HEK293 (cell line): Measurements from ENCODE around the gene LAMTOR5.
"Not testable (repeated sequence)": the region's sequence is repeated elsewhere in the genome, so short reads cannot be mapped to it uniquely, and the experiment has no call there.

ENCODE experiments used
- ZNF24 ChIP-seq: fragments of 450-650 bp; formaldehyde crosslinking; IDR thresholded peaks from 2 replicates; pipeline ENCODE4 v1.5.1; 2016; ENCODE audit warnings: missing biosample characterization, missing genetic modification characterization
- TF ChIP-seq, protein P1 (sequence below): fragments of 450-650 bp; formaldehyde crosslinking; IDR thresholded peaks from 2 replicates; pipeline ENCODE4 v1.5.1; 2016; ENCODE audit warnings: missing biosample characterization, missing genetic modification characterization

DNA sequence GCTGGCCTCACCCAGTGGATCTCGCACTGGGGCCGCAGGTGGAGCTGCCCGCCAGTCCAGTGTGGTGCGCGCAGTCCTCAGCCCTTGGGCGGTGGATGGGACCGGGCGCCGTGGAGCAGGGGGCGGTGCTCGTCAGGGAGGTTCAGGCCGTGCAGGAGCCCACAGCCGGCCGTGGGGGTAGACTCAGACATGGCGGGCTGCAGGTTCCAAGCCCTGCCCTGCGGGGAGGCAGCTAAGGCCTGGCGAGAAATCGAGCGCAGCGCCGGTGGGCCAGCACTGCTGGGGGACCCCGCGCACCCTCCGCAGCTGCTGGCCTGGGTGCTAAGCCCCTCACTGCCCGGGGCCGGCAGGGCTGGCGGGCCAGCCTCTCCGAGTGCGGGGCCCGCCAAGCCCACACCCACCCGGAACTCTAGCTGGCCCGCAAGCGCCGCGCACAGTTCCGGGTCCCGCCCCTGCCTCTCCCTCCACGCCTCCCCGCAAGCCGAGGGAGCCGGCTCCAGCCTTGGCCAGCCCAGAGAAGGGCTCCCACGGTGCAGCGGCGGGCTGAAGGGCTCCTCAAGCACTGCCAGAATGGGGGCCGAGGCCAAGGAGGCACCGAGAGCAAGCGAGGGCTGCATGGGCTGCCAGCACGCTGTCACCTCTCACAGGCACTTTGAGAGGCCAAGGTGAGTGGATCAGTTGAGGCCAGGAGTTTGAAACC is 11.1 kb downstream of the LAMTOR5 start:
- TF ChIP-seq, protein P1, sequence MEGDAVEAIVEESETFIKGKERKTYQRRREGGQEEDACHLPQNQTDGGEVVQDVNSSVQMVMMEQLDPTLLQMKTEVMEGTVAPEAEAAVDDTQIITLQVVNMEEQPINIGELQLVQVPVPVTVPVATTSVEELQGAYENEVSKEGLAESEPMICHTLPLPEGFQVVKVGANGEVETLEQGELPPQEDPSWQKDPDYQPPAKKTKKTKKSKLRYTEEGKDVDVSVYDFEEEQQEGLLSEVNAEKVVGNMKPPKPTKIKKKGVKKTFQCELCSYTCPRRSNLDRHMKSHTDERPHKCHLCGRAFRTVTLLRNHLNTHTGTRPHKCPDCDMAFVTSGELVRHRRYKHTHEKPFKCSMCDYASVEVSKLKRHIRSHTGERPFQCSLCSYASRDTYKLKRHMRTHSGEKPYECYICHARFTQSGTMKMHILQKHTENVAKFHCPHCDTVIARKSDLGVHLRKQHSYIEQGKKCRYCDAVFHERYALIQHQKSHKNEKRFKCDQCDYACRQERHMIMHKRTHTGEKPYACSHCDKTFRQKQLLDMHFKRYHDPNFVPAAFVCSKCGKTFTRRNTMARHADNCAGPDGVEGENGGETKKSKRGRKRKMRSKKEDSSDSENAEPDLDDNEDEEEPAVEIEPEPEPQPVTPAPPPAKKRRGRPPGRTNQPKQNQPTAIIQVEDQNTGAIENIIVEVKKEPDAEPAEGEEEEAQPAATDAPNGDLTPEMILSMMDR (tag by site-specific recombination) = not testable (repeated sequence)
- not testable (repeated sequence) for TF ChIP-seq ZNF24 (tag by site-specific recombination)
